Renal cortical epithelial cell (primary cell): ENCODE measurements around the gene UNC45A. TPM values are rescaled to one million over a fixed set of nuclear protein-coding genes. Genes with fewer than 3 reads are reported as not detected.
"Not testable (repeated sequence)": the region's sequence is repeated elsewhere in the genome, so short reads cannot be mapped to it uniquely, and the experiment has no call there.

Experiments
- DNase-seq: peaks from one replicate; pipeline ENCODE4 v3.0.0-alpha.2; 2011; ENCODE audit warnings: low read depth
- total RNA-seq: library from RNA; depleted of rRNA; stranded (reverse); fragments of >200 nt; gene quantifications from 2 replicates; pipeline ENCODE4 v1.2.3, GENCODE V29; 2014

The UNC45A gene
- total RNA-seq, 1 donor from 2014 or later: 74.1 TPM

GRCh38 chr15:90918034-90918788, 16.9 kb upstream of the UNC45A start:
- DNase-seq: no peak

GRCh38 chr15:90918835-90919234, 16.2 kb upstream of the UNC45A start:
- no peak for DNase-seq

GRCh38 chr15:90921887-90922286, 13.2 kb upstream of the UNC45A start:
- no peak for DNase-seq

GRCh38 chr15:90922712-90923322, 12.3 kb upstream of the UNC45A start:
- not testable (repeated sequence) for DNase-seq

GRCh38 chr15:90924375-90924774, 10.7 kb upstream of the UNC45A start:
- DNase-seq: no peak

GRCh38 chr15:90926766-90927165, 8.3 kb upstream of the UNC45A start:
- DNase-seq: not testable (repeated sequence)

GRCh38 chr15:90928106-90928505, 7.0 kb upstream of the UNC45A start:
- DNase-seq: not testable (repeated sequence)

GRCh38 chr15:90929246-90930019, 5.7 kb upstream of the UNC45A start:
- no peak for DNase-seq

- DNase-seq: no peak
Measured at GRCh38 chr15:90930861-90931574, 4.1 kb upstream of the UNC45A start.

- no peak for DNase-seq
Measured at GRCh38 chr15:90931575-90931827, 3.6 kb upstream of the UNC45A start.

GRCh38 chr15:90931828-90932659, 3.0 kb upstream of the UNC45A start, which contains the start of gene HDDC3:
Gene HDDC3, minus strand, starts transcription at chr15:90932549. Its CDS starts 9 bp downstream, at chr15:90932540.
- DNase-seq: peak; percentile 61

- no peak for DNase-seq
Measured at GRCh38 chr15:90932660-90932991, 2.5 kb upstream of the UNC45A start.

GRCh38 chr15:90933301-90933700, 1.8 kb upstream of the UNC45A start:
- no peak for DNase-seq

GRCh38 chr15:90934256-90934948, 683 bp upstream of the UNC45A start:
- DNase-seq: peak; percentile 73

- DNase-seq: no peak
Measured at GRCh38 chr15:90936823-90937222, 1.7 kb downstream of the UNC45A start.

GRCh38 chr15:90938261-90938660, 3.2 kb downstream of the UNC45A start:
- no peak for DNase-seq

- no peak for DNase-seq
Measured at GRCh38 chr15:90939756-90940155, 4.7 kb downstream of the UNC45A start.

- no peak for DNase-seq
Measured at GRCh38 chr15:90941038-90941437, 6.0 kb downstream of the UNC45A start.

GRCh38 chr15:90942354-90943120, 7.5 kb downstream of the UNC45A start:
- DNase-seq: no peak

GRCh38 chr15:90945091-90945490, 10.0 kb downstream of the UNC45A start:
- DNase-seq: no peak
